Middle frontal gyrus (tissue), 1 donor: ENCODE data around the gene LSM7.

ENCODE experiments used
- DNase-seq: peaks from one replicate; pipeline ENCODE4 v3.0.0-alpha.2; 2015; ENCODE audit warnings: low spot score; ENCODE audit errors: extremely low spot score

Gene LSM7

DNA sequence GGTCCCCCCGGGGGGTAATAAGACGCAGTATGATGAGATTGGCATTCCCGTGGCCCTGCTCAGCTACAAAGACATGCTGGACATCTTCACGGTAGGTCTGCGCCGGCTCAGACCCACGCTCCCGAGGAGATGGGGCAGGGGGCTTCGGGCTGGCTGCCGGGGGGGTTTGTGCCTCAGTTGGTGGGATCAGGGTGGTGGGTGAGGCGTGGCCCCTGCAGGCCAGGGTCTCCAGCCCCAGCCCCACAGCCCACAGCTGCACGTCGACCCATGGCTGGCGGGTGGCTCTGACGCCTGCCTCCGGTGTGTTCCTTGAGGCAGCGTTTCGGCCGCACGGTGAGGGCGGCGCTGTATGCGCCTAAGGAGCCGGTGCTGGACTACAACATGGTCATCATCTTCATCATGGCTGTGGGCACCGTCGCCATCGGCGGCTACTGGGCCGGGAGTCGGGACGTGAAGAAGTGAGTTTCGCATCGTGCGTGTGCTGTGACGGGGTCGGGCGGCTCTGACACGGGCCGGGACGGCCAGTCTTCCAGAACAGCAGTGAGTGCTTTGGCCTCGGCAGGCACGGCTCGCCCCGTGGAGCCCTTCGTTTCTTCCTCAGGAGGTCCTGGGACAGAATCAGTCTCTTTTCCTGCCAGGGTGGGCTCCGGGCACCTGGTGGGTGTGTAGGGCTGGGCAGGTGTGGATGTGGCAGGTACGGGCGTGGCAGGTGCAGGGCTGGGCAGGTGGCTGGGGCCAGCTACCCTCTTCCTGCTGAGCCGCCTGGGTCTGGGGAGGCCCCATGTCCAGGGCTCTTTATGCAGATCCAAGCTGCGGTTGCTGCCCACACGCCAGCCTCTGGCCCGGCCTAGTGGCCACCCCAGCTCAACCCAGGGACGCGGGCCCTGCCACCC, 10.6 kb upstream of the LSM7 start:
- DNase-seq, result no peak

DNA sequence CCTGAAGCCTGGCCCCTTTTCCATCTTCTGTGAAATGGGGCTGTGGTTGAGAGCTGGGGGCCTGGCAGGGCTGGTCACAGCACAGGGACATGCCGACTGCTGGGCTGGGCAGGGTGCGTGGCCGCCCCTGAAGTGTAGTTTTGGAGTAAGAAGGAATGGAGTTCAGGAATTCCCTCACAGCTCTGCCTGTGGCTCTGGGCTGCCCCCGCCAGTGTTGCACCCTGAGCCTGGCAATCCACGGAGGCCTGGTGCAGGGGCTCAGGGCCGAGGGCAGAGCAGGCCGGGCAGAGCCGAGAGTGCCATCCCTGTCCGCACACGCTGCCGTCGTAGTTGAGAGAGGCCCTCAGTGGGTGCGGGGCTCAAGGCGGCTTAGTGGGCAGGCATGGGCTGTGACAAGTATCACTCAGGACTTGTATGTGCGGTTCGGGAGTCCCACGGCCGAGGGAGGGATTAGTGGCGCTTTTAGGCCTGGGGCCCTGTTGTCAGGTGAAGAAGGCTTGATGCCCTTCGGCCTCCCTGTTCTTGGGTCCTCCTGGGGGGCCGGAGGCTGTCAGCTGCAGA, 9.7 kb upstream of the LSM7 start:
- DNase-seq, result no peak

DNA sequence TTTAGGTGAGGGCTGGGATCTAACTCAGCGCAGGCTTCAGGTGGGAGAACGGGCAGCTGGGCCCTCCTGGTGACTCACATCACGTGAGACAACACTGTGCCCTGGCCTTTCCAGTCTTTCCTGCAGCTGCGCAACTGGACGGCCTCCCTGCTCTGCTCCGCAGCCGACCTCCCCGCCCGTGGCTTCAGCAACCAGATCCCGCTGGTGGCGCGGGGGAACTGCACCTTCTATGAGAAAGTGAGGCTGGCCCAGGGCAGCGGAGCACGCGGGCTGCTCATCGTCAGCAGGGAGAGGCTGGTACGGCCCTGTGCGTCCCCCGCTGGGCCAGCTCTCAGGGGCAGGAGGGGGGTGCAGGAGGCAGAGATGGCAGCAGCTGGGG, 8.9 kb upstream of the LSM7 start:
- no peak for DNase-seq

DNA sequence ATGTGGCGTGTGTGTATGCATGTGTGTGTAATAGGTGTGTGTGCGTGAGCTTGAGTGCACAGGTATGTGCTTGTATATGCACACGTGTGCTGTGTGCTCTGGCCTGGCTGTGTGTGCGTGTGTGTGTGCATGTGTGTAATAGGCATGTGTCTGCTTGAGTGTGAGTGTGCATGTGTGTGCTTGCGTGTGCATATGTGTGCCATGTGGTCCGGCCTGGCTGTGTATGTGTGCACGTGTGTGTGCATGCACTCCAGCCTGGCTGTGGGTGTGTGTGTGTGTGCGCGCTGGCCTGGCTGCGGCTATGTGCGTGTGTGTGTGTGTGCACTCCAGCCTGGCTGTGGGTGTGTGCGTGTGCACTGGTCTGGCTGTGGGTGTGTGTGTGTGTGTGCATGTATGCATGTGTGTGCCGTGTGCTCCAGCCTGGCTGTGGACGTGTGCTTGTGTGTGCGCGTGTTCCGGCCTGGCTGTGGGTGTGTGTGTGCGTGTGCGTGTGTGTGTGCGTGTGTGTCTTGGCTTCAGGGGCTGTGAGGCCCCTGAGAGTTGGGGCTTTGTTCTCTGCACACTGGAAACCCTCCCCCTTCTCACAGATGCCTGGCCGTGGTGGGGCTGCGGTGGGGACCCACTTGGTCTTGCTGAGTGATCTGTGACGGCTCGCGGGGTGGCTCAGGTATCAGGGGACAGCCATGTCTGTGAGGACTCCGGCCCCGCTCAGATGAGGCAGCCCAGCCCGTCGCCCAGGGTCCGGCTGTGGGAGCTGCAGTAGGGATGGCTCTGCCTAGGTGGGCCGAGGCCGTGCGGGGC, 8.3 kb upstream of the LSM7 start:
- DNase-seq, result no peak

DNA sequence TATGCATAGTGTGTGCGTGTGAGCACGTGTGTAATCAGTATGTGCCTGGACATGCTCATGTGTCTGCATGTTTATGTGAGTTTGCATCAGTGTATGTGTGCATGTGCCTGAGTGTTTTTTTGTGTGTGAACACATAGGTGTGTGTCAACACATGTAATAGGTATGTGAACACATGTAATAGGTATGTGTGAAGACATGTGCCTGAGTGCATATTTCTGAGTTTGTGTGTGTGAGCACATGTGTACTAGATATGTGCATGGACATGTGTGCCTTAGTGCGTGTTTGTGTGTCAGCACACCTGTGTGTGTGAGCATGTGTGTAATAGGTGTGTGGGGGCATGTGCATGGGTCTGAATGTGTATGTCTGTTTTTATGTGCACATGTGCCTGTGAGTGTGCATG, 7.5 kb upstream of the LSM7 start:
- no peak for DNase-seq

DNA sequence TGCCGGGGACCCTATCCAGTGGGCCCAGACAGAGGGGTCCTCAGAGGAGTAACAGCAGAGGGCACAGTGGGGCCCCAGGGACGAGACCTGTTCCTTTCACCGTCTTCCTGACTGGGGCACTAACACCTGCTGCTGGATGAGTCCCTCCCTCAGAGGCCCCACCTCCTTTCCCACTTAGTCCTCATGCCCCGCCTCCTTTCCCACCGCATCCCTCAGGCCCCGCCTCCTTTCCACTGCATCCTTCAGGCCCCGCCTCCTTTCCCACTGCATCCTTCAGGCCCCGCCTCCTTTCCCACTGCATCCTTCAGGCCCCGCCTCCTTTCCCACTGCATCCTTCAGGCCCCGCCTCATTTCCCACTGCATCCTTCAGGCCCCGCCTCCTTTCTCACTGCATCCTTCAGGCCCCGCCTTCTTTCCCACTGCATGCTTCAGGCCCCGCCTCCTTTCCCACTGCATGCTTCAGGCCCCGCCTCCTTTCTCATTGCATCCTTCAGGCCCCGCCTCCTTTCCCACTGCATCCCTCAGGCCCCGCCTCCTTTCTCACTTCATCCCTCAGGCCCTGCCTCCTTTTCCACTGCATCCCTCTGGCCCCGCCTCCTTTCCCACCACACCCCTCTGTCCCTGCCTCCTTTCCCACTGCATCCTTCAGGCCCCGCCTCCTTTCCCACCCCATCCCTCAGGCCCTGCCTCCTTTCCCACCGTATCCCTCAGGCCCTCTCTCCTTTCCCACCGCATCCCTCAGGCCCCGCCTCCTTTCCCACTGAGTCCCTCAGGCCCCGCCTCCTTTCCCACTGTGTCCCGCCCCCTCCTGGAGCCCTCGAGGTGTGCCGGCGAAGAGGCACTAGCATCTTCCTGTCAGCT, 6.8 kb upstream of the LSM7 start:
- no peak for DNase-seq

DNA sequence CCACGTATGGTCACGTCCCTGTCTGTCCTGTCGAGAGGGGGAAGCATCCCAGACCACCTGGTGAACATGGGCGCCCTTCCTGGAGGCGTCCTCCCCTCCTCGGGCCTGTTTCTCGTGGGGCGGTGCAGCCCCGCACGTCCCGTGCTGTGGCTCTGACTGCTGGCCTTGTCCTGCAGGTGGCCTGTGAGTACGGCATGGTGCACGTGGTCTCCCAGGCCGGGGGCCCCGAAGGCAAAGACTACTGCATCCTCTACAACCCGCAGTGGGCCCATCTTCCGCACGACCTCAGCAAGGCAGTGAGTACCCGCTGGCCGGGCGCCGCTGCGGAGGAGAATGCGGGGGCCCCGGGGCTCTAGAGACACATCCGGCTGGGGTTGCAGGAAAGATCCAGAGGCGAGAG, 6.0 kb upstream of the LSM7 start:
- DNase-seq, result no peak

DNA sequence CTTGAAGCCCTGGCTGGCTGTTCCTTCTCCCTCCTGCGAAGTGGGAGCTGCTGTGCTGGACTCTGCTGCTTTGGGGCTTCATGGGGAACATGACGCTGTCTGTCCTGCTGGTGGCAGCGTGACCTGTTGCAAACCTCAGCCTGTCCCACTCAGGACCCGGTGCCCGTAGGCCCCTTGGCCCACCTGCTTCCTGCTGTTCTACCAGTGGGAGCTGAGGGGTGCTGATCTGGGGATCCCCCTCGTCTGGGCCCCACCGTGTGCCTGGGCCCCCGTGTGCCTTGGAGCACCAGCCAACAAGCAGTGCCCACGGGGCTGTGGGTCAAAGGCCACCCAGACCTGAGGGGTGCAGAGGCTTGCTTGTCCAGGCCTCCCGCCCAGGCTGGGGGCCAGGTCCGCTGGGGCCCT, 5.4 kb upstream of the LSM7 start:
- no peak for DNase-seq

DNA sequence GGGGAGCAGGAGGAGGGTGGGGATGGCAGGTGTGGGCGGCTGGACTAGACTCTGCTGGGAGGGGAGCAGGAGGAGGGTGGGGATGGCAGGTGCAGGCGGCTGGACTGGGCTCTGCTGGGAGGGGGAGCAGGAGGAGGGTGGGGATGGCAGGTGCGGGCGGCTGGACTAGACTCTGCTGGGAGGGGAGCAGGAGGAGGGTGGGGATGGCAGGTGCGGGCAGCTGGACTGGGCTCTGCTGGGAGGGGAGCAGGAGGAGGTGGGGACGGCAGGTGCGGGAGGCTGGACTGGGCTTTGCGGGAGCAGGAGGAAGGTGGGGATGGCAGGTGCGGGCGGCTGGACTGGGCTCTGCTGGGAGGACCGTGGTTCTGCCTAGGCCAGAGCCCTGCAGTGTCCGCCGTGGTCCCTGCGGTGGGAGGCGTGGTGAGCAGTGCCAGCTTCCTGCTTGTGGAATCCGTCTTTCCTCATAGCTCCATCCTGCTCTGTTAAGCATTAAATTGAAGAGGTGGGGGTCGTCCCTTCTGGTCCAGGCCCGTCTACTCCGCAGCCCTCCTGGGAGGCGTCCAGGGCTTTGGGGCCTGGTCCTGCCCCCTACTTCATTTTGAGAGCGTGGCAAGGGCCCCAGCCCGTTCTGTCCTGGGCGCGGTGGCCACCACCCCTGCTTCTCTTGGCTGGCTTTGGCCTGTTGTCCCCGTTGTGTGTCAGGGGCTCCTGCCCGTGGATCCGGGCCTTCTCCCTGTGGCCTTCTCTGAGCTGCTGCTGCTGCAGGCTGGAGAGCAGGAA, 4.8 kb upstream of the LSM7 start:
- DNase-seq, result no peak

DNA sequence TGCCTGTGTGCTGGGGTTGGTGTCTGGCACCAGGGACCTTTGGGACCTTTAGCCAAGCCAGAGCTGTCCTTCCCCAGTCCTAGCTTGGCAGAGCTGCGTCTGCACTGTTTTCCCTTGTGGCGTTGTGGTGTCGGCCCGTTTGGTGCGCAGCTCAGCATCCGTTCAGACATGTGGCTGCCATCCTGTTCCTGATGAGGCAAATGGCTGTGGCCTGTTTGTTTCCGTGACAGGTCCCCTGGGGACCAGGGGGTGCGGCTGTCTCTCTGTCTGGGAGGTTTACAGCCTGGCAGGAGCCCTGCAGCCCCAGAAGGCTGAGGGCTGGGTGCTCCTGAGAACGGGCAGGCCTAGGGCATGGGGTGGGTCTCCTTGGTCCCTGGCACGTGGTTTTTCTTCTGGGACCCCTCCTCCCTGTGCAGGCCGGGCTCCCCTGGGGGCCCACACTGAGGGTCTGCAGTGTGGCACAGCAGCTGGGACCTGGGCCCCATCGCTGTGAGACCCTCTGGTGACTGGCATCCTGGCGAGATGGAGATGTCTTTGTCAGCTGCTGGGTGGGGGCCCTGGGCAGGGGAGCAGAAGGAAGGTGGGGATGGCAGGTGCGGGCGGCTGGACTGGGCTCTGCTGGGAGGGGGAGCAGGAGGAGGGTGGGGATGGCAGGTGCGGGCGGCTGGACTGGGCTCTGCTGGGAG, 4.1 kb upstream of the LSM7 start:
- DNase-seq, result no peak

DNA sequence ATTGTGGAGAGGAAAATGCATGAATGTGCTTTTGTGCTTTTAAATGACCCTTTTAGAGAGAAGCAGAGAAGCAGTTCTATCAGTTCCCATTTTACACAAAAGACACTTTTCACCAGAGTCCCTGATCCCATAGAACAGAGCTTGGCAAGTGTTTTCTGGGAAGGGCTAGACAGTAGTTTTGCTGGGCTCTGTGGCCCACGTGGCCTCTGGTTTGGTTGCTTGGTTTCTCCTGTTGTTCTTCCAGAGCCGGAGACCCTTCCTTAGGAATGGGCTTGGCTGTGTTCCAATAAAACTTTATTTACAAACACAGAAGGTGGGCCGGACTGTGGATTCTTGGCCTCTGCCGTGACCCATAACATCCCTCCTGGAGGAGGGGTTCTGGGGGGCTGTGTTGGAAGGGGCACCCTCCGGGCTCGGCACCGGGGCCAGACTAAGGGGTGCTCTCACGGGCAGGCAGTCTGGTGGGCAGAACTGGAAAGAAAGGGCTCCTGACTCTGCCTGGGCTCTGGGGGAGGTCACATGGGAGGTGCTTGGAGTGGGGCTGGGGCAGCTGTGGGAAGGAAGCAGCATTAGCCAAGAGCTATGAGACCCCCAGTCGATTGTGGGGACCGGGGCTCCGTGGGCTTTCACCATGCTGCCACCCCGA, 3.3 kb upstream of the LSM7 start:
- DNase-seq, result no peak

DNA sequence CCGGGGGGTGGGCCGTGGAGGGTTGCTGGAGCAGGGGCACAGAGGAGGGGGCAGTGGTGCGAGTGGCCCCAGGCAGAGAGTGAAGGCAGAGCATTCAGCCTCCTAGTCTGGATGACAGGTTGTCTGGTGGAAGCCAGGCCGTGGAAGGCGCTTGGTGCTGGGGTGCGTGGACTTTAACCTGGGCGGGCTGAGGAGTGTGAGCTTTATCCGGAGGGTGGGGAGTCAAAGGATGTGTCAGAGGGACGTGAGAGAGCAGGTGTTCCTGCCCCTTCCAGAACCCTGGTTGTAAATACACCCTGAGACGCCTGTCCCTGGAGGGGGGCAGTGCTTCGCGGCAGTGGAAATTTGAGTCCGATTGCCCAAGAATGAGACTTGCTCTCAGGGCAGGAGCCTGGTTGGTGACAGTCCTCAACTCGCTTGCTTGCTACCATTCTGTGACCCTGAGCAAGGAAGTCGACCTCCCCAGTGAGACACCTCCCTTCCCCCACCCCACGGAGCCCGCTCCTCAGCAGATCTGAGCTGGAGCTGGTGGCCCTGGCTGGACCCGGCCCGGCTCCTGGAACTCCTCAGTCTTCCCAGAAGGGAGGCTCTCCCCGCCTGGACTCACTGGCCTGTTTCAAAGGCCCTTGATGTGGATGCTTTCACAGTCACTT, 2.4 kb upstream of the LSM7 start:
- no peak for DNase-seq

DNA sequence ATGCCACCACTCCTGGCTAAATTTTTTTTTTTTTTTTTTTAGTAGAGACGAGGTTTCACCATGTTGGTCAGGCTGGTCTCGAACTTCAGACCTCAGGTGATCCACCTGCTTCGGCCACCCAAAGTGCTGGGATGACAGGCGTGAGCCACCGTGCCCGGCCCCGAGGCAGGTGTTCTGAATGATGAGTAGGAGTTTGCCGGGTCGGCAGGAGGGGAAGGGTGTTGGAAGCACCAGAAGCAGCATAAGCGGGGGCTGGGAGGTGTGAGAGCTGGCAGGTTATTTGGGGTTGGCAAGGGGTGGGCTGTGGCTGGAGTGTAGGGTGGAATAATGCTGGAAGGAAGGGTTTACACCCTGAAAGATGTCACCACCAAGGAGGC, 1.9 kb upstream of the LSM7 start:
- DNase-seq, result no peak

DNA sequence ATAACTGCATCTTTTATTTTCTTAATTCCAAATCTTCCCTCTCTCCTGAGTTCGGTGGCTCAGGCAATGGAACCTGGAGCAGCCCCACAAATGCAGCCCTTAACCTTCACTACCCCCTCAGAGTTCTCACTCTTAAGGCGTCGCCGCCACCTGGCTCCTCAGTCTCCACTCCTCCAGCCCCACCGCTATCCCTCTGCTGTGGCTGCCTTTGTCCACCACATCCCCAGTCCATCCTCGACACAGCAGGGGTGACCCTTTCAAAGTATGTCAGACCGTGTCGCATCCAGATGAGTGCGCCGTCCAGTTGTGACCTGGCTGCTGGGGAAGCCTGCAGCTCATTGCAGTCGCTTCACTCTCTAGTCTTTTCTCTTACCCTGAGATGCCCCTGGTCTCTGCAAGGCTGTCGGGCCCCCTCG, 1.1 kb upstream of the LSM7 start:
- DNase-seq, result no peak

DNA sequence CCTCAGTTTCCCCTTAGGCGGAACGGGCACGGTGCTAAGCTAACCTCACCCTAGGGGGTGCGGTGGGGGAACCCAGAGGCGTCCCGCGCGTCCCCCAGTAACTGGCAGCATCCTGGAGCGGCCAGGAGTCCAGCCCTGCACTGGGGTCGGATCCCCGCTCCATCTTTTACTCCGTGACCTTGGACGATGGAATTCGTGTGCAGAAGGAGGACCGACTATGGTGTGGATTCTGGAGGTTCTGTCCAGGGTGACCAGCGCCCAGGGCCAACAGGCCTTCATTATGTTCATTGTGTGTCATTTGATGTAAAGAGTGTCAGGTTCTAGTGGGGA, 728 bp upstream of the LSM7 start:
- no peak for DNase-seq

DNA sequence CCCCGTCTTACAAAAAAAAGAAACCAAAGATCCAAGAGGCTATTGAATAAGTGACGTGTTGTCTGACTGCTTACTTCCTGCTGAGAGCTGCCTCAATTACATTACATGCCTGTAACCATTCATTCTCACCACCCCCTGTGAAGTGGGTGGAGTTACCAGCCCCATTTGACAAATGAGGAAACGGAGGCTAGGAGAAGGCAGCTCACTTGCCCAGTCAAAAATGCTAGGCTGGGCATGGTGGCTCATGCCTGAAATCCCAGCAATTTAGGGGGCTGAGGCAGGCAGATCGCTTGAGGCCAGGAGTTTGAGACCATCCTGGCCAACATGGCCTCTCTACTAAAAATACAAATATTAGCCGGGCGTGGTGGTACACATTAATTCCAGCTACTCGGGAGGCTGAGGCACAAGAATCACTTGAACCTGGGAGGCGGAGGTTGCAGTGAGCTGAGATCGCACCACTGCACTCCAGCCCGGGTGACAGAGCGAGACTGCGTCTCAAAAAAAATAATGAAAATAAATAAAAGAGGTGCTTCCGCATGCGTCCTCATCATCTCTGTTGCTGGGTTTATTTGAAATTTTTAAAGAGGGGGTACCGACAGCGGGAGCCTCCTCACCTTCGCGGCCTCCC, 499 bp downstream of the LSM7 start:
- DNase-seq, result no peak

DNA sequence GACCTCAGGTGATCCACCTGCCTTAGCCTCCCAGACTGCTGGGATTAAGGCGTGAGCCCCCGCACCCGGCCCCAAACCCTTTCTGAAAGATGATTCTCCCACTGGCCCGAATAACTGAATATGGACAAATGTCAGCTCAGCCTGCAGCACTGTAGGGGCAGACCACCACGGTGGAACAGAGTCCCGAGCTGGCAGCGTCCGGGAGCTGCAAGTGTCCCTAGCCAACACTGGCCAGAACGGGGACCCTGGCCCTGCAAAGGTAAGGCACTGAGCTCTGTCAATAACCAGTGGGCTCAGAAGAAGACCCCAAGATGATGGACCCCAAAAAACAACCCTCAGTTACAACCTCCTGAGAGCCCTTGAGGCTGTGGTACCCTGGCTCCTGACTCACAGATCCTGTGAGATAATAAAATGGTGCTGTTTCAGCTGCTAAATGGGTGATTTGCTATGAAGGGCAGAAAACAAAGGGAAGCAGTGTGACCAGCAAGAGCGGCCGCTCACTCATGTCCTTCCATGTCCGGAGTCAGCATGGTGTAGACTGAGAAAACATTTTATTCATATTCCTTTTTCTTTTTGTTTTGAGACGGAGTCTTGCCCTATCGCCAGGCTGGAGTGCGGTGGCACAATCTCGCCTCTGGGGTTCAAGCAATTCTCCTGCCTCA, 1.6 kb downstream of the LSM7 start:
- no peak for DNase-seq
